Activated gamma-delta T cell treated with Interleukin-2 at 50 U/mL for 16 hours (primary cell): ENCODE measurements around the gene NTRK2.

Source experiments
- DNase-seq: peaks from one replicate; pipeline ENCODE4 v3.0.0-alpha.2; 2020

Gene NTRK2

DNA sequence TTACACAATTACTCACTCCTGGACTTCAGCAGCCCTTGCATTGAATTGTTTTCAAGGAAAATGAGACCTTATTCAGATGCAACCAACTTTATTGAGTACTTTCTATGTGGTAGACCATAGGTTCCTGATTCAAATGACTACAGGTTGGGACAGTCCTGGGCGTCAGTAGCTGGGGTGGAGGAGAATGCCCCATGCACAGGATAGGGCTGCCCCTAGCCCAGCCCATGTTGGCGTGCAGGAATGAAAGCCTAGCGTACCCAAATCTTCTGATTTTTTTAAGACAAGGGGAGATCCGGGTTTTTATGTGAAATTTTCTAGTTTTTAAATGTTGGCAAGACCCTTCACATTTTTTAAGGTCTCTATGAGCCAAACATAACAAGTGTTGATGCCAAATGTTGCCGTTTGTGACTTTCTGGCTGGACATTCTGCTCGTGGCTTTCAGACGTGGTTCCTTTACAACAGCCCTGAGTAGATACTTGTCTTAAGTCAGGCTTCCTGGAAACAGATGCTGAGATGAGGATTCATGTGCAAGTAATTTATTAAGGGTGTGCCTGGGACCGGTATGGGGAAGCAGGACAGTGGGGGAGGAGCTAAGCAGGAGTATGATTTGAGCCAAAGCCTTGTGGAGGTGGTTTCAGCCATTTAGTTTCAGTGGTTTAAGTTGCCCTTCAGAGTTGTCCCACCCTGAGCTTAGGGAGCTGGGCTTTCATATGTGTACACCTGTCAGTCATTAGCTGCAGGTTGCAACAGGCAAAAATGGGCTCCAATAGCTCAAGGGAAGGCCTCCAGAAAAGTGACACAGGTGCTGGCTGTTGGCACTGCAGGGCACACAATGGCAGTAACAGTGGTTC, 154.1 kb downstream of the NTRK2 start:
- no peak for DNase-seq

- DNase-seq = no peak
Observed at GRCh38 chr9:84827216-84827765, 157.8 kb downstream of the NTRK2 start.

- DNase-seq = no peak
Observed at GRCh38 chr9:84828046-84828445, 158.5 kb downstream of the NTRK2 start.

DNA sequence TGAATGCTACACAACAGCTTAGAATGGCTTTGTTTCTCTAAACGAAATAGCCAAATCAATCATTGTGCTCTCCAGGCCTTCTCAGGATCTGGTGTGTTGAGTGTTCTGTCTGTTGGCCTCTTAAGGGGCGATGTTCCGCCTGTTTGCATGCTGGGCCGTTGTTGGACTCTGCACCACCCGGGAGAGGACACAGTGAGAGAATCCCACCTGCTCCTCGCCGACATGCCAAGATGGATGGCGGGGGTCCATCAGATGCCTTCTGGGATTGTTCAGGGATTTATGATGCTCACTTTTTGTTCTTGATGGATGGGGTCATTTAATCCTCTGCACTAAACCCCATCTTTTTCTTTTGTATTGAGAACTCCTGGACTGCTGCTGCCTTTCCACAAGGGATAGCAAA, 159.9 kb downstream of the NTRK2 start:
- no peak for DNase-seq

GRCh38 chr9:84829997-84830696, 160.6 kb downstream of the NTRK2 start:
- no peak for DNase-seq

- no peak for DNase-seq
Observed at GRCh38 chr9:84831377-84831776, 161.8 kb downstream of the NTRK2 start.

- no peak for DNase-seq
Observed at GRCh38 chr9:84832453-84832852, 162.9 kb downstream of the NTRK2 start.

DNA sequence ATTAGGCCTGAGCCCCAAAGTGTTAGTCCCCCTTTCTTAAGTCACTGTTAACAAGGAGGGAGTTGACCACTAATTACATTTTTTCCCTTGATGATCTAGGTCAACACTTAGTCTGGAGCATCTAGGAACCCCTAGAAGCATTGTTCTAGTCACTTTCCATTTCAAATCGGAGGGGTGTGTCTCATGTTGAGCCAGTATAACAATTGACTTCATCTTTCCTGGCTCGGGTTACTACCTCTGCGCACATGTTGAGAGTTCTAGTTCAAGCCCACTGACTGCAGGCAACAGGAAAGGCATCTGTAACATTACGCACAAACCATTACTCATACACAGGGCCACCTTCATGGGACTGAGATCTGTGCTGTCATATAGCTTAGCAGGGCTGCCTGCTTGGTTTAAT, 164.9 kb downstream of the NTRK2 start:
- DNase-seq = no peak

DNA sequence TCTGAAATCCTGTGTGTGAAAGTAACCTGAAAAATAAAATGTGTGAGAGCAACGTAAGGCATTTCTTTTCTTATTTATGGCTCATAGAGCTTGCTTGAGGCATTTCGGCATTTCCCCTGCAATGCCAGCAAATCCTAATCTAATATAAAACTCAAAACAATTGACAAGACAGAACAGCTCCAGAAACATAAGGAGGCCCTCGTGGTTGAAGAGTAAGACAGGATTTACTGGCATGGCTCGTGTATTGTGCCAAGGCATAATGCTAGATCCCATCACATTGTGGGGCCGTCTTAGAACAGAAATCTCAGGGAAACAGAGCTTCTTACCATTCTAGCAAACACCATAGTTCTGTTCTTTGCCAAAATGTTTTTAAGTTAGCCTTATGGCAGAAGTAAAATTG, 166.2 kb downstream of the NTRK2 start:
- DNase-seq = no peak

DNA sequence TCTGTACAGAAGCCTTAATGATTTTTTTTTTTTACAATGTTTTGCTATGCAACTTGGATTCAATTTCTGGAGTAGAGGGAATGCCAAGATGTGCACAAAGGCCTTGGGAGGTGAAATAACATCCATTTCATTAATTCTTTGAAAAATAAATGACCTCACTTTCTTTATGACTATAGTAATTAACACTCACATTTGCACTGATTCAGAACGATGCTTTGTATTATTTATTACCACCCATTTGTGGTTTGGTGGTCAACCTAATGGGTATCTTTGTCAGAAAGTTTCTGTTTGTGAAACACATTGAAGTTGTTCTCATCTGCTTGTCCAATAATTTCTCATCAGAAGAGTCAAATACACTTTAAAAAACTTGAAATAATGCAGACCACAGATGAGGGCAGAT, 169.3 kb downstream of the NTRK2 start:
- DNase-seq = no peak

- no peak for DNase-seq
Observed at GRCh38 chr9:84839541-84839940, 170.0 kb downstream of the NTRK2 start.

DNA sequence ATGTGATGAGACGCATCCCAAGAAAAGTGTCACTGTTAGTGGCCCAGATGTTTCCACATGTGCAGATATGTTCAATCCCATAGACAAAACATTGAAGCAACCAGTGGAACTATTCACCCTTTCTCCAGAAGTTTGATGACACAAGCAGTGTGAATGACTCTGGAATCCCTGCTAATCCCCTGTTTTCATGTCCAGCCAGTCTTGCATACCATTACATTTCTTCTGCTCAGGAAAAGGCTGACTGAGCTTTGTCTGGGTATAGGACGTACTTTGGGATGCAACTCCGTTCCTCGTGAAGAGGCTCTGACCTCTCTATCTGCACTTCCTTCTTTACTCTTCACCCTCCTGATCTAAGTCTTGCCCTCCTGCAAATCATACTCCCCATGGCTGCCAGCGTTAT, 172.4 kb downstream of the NTRK2 start:
- no peak for DNase-seq

DNA sequence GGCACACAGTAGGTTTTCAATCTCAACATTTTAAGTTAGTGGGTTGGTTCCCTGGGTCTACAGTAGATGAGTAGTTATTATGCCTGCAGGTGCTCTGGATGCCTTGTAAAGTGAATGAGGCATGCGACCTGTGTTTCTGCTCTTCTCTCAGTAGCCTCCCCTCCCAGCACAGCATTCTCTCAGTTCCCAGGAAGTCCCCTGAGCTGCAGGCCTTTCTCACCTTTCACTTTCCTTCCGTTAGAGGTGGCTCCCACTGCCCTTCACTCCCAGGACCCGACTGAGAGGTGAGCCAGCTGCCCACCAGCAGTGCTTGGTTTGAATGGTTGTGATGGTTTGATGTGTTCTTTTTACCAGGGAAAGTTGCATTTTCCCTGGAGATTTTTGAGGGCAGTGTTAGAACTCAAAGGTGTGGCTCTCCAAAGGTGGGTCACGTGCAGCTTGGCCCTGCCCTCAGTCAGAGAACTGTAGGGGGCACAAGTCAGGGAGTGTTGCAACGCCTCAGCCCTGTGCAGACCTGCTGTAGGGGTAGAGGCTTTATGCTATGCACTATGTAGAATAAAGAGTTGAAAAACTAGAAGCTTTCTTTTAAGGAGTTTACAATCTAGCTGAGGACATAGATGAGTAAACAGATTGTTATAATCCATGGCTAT, 173.8 kb downstream of the NTRK2 start:
- no peak for DNase-seq

DNA sequence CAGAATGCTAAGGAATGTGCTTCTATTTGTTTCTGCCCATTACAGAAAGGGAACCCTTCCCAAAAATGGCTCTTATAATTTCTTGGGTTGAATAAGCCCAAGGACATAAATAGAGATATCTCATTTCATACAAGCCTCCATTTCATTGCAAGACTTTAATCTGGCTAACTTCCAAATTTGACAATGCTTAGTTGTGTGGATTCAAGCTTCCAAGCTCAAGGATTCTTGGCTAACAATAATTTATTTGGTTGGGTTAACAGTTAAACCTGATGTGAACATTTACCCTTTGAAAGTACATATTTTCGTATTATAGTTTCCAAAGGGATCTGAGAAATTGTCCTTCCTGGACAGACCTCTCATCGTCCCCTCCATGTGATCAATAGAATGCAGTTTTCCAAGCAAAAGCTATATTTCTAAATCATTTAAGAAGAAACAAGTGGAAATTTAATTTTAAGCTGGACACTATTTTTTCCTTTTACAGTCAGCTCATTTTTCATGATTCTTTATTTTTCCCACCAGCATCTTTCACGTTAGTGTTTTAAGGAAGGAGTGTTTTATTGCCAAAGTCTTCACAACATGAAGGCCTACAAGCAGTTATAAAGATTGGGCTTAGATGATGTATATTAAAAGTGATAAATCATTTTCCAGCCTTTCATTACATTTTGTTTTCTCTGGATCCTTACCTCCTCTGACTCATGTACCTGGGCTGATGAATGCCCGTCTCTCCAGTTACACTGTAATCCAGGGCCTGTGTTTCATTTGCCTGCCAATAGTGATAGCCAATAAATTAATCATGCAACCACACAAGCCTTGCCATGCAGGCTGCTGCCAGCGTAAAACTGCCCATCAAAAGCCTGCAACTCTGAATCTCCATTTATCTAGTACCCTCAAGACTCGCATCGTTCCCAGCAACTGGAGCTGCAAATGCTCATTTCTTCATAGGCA, 176.7 kb downstream of the NTRK2 start:
- DNase-seq = no peak

DNA sequence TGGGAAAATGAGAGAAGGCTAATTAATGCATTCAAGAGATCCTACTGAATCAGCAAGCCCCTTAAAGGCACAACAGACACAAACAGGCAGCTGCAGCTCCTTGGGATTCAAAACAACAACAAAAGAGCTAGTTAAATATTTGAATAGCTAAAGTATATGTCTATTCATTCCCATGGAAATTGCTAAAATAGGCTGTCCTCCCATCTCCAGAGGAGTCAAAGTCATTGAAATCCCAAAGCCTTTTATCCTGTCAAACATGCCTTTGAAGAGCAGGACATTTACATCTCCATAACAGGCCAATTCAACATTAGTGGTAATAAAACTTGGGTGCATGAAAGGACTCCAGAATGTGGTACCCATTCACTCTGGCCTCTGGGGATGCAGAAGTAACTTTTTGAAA, 177.4 kb downstream of the NTRK2 start:
- no peak for DNase-seq

DNA sequence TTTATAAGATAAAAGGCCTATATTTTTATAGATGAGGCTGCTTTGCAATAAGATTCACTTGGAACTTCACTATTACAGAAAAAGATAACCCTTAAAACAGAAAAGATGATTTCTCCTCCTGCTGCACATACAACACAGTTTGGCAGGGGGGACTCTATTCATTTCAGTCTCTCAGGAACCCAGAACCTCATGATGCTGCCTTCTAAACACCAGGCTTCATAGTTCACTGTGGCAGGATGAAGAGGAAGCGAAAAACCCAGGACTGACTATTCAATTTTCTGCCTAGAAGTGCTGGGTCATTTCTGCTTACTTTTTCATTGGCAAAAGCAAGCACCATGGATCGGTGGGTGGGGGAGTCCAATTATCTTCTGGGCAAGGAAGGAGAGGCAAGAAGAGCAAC, 179.5 kb downstream of the NTRK2 start:
- DNase-seq = no peak

DNA sequence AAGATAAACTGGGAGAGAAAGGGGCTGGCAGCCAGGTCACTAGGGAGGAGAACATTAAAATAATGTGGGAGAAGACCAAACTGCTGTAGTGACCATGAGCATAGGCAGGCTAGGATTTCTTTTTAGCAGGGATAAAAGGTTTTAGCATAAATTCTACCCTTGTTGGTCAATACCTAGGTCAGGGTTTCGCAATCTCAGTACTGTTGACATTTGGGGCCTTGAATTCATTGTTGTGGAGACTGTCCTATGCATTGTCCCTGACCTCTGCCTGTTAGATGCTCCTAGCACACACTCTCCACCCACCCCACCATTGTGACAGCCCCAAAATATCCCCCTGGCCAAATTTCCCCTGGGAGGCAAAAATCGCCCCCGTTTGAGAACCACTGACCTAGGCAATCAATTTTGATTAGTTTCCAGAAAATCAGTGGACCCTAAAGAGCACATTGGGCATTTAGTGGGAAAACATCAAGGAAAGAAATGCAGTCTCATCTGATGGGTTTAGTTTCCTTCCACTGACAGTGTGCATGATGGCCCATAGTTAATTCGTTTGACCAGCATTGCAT, 181.4 kb downstream of the NTRK2 start:
- no peak for DNase-seq

- DNase-seq = no peak
Observed at GRCh38 chr9:84851935-84852585, 182.5 kb downstream of the NTRK2 start.

- DNase-seq = no peak
Observed at GRCh38 chr9:84852617-84853301, 183.2 kb downstream of the NTRK2 start.

DNA sequence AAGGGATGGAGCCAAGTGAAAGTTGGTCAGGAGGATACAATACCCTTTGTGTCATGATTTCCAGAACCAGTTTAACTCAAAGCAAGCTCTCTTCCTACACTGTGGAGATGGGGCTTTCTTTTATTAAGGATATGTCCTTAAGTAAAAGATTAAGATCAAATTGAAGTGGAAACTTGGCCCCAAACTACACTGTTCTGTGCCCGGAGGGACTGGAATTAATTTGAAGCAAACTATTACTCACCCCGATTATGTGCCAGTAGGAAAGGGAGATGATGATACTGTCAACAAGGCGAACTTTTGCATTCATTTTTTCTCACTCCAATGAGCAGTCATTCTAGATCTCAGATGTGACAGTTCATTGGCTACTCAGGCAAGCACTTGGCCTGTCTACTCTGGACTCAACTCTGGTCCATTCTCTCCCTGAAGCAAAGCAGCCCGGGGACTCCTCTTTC, 186.7 kb downstream of the NTRK2 start:
- no peak for DNase-seq

DNA sequence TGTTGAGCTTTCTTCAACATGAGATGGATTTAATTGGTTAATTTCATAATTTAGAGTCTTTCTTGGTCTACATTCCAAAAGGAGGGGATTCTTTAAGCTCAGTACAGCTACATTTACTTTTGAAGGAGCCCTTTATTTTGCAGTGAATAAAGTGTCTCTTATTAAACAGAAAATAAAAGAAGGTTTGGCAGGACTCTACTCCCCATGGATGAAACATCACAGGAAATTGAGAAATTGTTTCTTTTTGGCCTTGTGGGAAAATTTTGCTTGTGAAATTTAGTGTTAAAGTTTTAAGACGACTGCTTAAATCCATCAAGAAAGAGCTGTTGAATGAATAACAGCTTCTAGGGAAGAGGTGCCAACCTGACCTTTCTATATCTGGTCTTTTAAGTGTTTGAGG, 187.7 kb downstream of the NTRK2 start:
- DNase-seq = no peak
